ENCODE data around the gene FBXL7. TPM values are rescaled to one million over a fixed set of nuclear protein-coding genes. Genes with fewer than 3 reads are reported as not detected.
A peak's percentile ranks its signal among the peaks of the same experiment; 100 is the strongest.

Gene FBXL7
- total and polyA plus RNA-seq, 2 donors (not counting 1 experiment from before 2014, with no cell fraction given): 6.4 to 12.9 TPM

GRCh38 chr5:15833365-15833764 lies 333.4 kb downstream of the FBXL7 start:
- H4K20me1 ChIP-seq (ENCODE audit: control insufficient read depth, extremely low read depth, insufficient read depth, low read length): no peaks in the 10 kb centered on the region
- H2AFZ ChIP-seq (ENCODE audit: low read length): no peak overlapping the region
- H3K9me3 ChIP-seq (ENCODE audit: control insufficient read depth, insufficient read depth, low read depth, low read length): no peaks in the 10 kb centered on the region
- H3K9ac ChIP-seq (ENCODE audit: insufficient read depth, low read length): no peak overlapping the region
- TF ChIP-seq EZH2 (IDR thresholded peaks at IDR 0.05; ENCODE audit: low read length, missing control alignments): no peak
- no peak for TF ChIP-seq CTCF (conservative IDR thresholded peaks at IDR 0.05 in 1 of 2, IDR thresholded peaks at IDR 0.05 in 1 of 2; ENCODE audit: low read depth in 1 of 2, low read length in 2 of 2)
- H3K36me3 ChIP-seq (ENCODE audit: control insufficient read depth, insufficient read depth, low read length): no peaks in the 10 kb centered on the region
- no peaks in the 10 kb centered on the region for H3K79me2 ChIP-seq (ENCODE audit: control insufficient read depth, insufficient read depth, low read length)
- H3K4me2 ChIP-seq (ENCODE audit: extremely low read depth, insufficient read depth, low read length): no peak overlapping the region
- H3K4me1 ChIP-seq (ENCODE audit: control insufficient read depth, extremely low read depth, insufficient read depth, low read length): peaks cover 12% of the 10 kb centered on the region
- H3K27ac ChIP-seq (ENCODE audit: insufficient read depth, low read length): no peak overlapping the region
- no peak overlapping the region for H3K4me3 ChIP-seq (replicated peaks in 1 of 4; ENCODE audit: control extremely low read depth in 1 of 4, insufficient read depth in 1 of 4, low read depth in 3 of 4, low read length in 4 of 4)
- no peaks in the 10 kb centered on the region for H3K27me3 ChIP-seq (ENCODE audit: control insufficient read depth, insufficient read depth, low read length)
- no peak for DNase-seq (ENCODE audit: low read depth in 2 of 2)

- TF ChIP-seq EZH2 (IDR thresholded peaks at IDR 0.05; ENCODE audit: low read length, missing control alignments) (no peak), CTCF (conservative IDR thresholded peaks at IDR 0.05 in 1 of 2, IDR thresholded peaks at IDR 0.05 in 1 of 2; ENCODE audit: low read depth in 1 of 2, low read length in 2 of 2) (no peak)
- Histone ChIP-seq H3K4me3 (replicated peaks in 1 of 4; ENCODE audit: control extremely low read depth in 1 of 4, insufficient read depth in 1 of 4, low read depth in 3 of 4, low read length in 4 of 4) (no peak overlapping the region), H3K9ac (ENCODE audit: insufficient read depth, low read length) (no peak overlapping the region), H3K36me3 (ENCODE audit: control insufficient read depth, insufficient read depth, low read length) (no peaks in the 10 kb centered on the region), H3K27me3 (ENCODE audit: control insufficient read depth, insufficient read depth, low read length) (no peaks in the 10 kb centered on the region), H3K9me3 (ENCODE audit: control insufficient read depth, insufficient read depth, low read depth, low read length) (no peaks in the 10 kb centered on the region), H3K4me2 (ENCODE audit: extremely low read depth, insufficient read depth, low read length) (peak overlapping the region; percentile 30), H4K20me1 (ENCODE audit: control insufficient read depth, extremely low read depth, insufficient read depth, low read length) (no peaks in the 10 kb centered on the region), H3K27ac (ENCODE audit: insufficient read depth, low read length) (peak overlapping the region; percentile 64), H3K79me2 (ENCODE audit: control insufficient read depth, insufficient read depth, low read length) (no peaks in the 10 kb centered on the region), H2AFZ (ENCODE audit: low read length) (no peak overlapping the region), H3K4me1 (ENCODE audit: control insufficient read depth, extremely low read depth, insufficient read depth, low read length) (peaks cover 12% of the 10 kb centered on the region)
- DNase-seq (ENCODE audit: low read depth in 2 of 2): peak; percentile 89 to 95
These were observed 334.7 kb downstream of the FBXL7 start for GRCh38 chr5:15834596-15835245.

GRCh38 chr5:15835514-15835913 lies 335.5 kb downstream of the FBXL7 start:
- no peaks in the 10 kb centered on the region for H4K20me1 ChIP-seq (ENCODE audit: control insufficient read depth, extremely low read depth, insufficient read depth, low read length)
- peak overlapping the region; percentile 1 for H3K4me2 ChIP-seq (ENCODE audit: extremely low read depth, insufficient read depth, low read length)
- no peak overlapping the region for H3K27ac ChIP-seq (ENCODE audit: insufficient read depth, low read length)
- H3K27me3 ChIP-seq (ENCODE audit: control insufficient read depth, insufficient read depth, low read length): no peaks in the 10 kb centered on the region
- no peak overlapping the region for H3K9ac ChIP-seq (ENCODE audit: insufficient read depth, low read length)
- no peaks in the 10 kb centered on the region for H3K9me3 ChIP-seq (ENCODE audit: control insufficient read depth, insufficient read depth, low read depth, low read length)
- TF ChIP-seq CTCF (conservative IDR thresholded peaks at IDR 0.05 in 1 of 2, IDR thresholded peaks at IDR 0.05 in 1 of 2; ENCODE audit: low read depth in 1 of 2, low read length in 2 of 2): no peak
- no peak for TF ChIP-seq EZH2 (IDR thresholded peaks at IDR 0.05; ENCODE audit: low read length, missing control alignments)
- H3K4me3 ChIP-seq (replicated peaks in 1 of 4; ENCODE audit: control extremely low read depth in 1 of 4, insufficient read depth in 1 of 4, low read depth in 3 of 4, low read length in 4 of 4): no peak overlapping the region
- H3K79me2 ChIP-seq (ENCODE audit: control insufficient read depth, insufficient read depth, low read length): no peaks in the 10 kb centered on the region
- peak in 1 of 2 donors; percentile 48 for DNase-seq (ENCODE audit: low read depth in 2 of 2)
- H3K36me3 ChIP-seq (ENCODE audit: control insufficient read depth, insufficient read depth, low read length): no peaks in the 10 kb centered on the region
- no peak overlapping the region for H2AFZ ChIP-seq (ENCODE audit: low read length)
- peaks cover 12% of the 10 kb centered on the region for H3K4me1 ChIP-seq (ENCODE audit: control insufficient read depth, extremely low read depth, insufficient read depth, low read length)

Data from fibroblast of lung (primary cell).